Progenitor cell of endocrine pancreas (in vitro differentiated cells): ENCODE measurements around the gene CCDC39. TPM values are rescaled to one million over a fixed set of nuclear protein-coding genes. Genes with fewer than 3 reads are reported as not detected.
"Not testable (repeated sequence)": the region's sequence is repeated elsewhere in the genome, so short reads cannot be mapped to it uniquely, and the experiment has no call there.

Experiments used
- DNase-seq: peaks from one replicate; pipeline ENCODE4 v3.0.0; 2021; ENCODE audit warnings: low spot score; ENCODE audit not compliant: unreplicated experiment
- H3K27ac Mint-ChIP-seq: 2 replicates; pipeline ENCODE4 v1.8.0; 2021; ENCODE audit warnings: mild to moderate bottlenecking, moderate library complexity, mixed read lengths
- H3K27me3 Mint-ChIP-seq: 2 replicates; pipeline ENCODE4 v1.8.0; 2021; ENCODE audit warnings: mixed read lengths
- H3K36me3 Mint-ChIP-seq: 2 replicates; pipeline ENCODE4 v1.8.0; 2022; ENCODE audit warnings: mixed read lengths; ENCODE audit not compliant: insufficient read depth
- H3K4me1 Mint-ChIP-seq: 2 replicates; pipeline ENCODE4 v1.8.0; 2021; ENCODE audit warnings: low read depth, mixed read lengths
- H3K4me3 Mint-ChIP-seq: 2 replicates; pipeline ENCODE4 v1.8.0; 2021; ENCODE audit warnings: low read depth, mild to moderate bottlenecking, moderate library complexity, mixed read lengths
- H3K9me3 Mint-ChIP-seq: 2 replicates; pipeline ENCODE4 v1.8.0; 2021; ENCODE audit warnings: low read depth, mixed read lengths
- CTCF ChIP-seq: fragments of 200-600 bp; sonication (generic); IDR thresholded peaks from one replicate; pipeline ENCODE4 v1.5.0; 2021; ENCODE audit warnings: antibody characterized with exemption, mild to moderate bottlenecking; ENCODE audit not compliant: unreplicated experiment
- total RNA-seq: library from RNA; stranded (reverse); gene quantifications from 2 replicates; pipeline ENCODE4 v1.2.1, GENCODE V29; 2021

CCDC39 gene
- total RNA-seq, 1 donor from 2014 or later = 0.29 TPM

DNA sequence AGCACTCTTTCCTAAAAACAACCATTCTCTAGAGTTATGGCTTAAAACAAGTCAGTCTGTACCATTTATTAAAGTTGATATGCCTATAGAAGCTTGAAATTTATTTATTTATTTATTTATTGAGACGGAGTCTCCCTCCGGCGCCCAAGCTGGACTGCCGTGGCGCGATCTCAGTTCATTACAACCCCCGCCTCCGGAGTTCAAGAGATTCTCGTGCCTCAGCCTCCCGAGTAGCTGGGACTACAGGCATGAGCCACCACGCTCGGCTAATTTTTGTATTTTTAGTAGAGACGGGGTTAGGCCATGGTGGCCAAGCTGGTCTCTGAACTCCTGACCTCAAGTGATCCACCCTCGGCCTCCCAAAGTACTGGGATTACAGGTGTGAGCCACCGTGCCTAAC, 78.8 kb downstream of the CCDC39 start:
- peaks cover 9% of the 10 kb centered on the region for H3K4me1 Mint-ChIP-seq
- no peak for TF ChIP-seq CTCF
- H3K4me3 Mint-ChIP-seq = peak overlapping the region; percentile 88
- H3K27ac Mint-ChIP-seq = no peak overlapping the region
- peaks cover 3% of the 10 kb centered on the region for H3K36me3 Mint-ChIP-seq
- H3K27me3 Mint-ChIP-seq = peaks cover 35% of the 10 kb centered on the region
- DNase-seq = no peak
- H3K9me3 Mint-ChIP-seq = no peaks in the 10 kb centered on the region

- H3K4me3 Mint-ChIP-seq = no peak overlapping the region
- no peak overlapping the region for H3K27ac Mint-ChIP-seq
- H3K4me1 Mint-ChIP-seq = no peaks in the 10 kb centered on the region
- peaks cover 37% of the 10 kb centered on the region for H3K27me3 Mint-ChIP-seq
- no peak for DNase-seq
- no peaks in the 10 kb centered on the region for H3K36me3 Mint-ChIP-seq
- TF ChIP-seq CTCF = no peak
- no peaks in the 10 kb centered on the region for H3K9me3 Mint-ChIP-seq
Observed at GRCh38 chr3:180595559-180595935, 83.7 kb downstream of the CCDC39 start.

GRCh38 chr3:180594631-180595558, 84.4 kb downstream of the CCDC39 start:
- Mint-ChIP-seq H3K4me3 (no peak overlapping the region), H3K27ac (no peak overlapping the region), H3K27me3 (peaks cover 34% of the 10 kb centered on the region), H3K4me1 (no peaks in the 10 kb centered on the region), H3K36me3 (no peaks in the 10 kb centered on the region), H3K9me3 (no peaks in the 10 kb centered on the region)
- peak; percentile 62 for TF ChIP-seq CTCF
- no peak for DNase-seq

DNA sequence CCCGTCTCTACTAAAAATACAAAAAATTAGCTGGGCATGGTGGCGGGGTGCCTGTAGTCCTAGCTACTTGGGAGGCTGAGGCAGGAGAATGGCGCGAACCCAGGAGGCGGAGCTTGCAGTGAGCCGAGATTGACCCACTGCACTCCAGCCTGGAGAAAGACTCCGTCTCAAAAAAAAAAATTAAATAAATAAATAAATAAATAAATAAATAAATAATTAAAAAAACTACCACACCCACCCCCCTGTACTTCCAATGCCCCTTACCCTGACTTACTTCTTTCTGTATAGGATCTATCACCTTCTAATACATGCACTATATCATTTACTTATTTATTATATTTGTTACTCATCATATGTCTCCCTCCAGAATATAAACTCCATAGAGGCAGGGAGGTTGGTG, 85.7 kb downstream of the CCDC39 start:
- not testable (repeated sequence) for H3K4me1 Mint-ChIP-seq, H3K9me3 Mint-ChIP-seq, H3K4me3 Mint-ChIP-seq, H3K27ac Mint-ChIP-seq, H3K36me3 Mint-ChIP-seq, DNase-seq
- H3K27me3 Mint-ChIP-seq = peaks cover 23% of the 10 kb centered on the region

DNA sequence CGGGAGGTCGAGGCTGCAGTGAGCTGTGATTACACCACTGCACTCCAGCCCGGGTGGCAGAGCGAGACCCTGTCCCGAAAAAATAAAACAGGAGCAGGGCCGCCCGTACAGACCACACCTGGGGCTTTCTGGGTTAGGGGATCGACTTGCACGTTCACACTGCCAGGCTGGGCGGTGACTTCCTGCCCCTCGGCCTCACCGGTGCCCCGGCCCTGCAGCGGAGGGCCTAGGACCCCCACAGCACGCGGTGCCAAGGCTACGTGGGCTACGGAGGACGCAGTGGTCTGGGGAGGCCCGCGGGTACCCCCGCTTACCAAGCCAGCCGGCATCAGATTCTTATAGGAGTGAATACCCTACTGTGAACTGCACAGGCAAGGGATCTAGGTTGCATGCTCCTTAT, 88.9 kb downstream of the CCDC39 start:
- Mint-ChIP-seq H3K27me3 (peaks cover 22% of the 10 kb centered on the region), H3K9me3 (no peaks in the 10 kb centered on the region), H3K27ac (no peak overlapping the region), H3K36me3 (no peaks in the 10 kb centered on the region), H3K4me3 (no peak overlapping the region), H3K4me1 (no peaks in the 10 kb centered on the region)
- DNase-seq = no peak
- TF ChIP-seq CTCF = no peak

DNA sequence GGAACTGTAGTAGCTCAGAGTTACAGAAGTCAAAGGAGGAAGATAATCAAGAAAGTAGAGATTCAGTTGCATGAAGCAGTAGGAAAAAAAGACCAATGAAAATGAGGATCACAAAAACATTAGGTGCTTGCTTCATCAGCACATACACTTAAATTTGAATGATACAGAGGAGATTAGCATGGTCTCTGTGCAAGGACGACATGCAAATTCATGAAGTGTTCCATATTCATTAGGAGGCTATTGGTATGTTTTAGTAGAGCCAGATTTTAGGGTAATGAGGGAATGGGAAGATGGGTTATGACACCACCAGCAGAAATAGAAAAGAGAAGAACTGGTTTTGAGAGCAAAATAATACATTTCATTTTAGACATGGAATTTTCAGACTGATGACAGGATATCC, 98.4 kb downstream of the CCDC39 start:
- no peak for DNase-seq
- peaks cover 14% of the 10 kb centered on the region for H3K27me3 Mint-ChIP-seq
- H3K4me3 Mint-ChIP-seq = no peak overlapping the region
- no peak overlapping the region for H3K27ac Mint-ChIP-seq
- TF ChIP-seq CTCF = no peak
- H3K36me3 Mint-ChIP-seq = no peaks in the 10 kb centered on the region
- H3K9me3 Mint-ChIP-seq = no peaks in the 10 kb centered on the region
- no peaks in the 10 kb centered on the region for H3K4me1 Mint-ChIP-seq
